IMR-90 (cell line): ENCODE measurements around the gene SNTG2. TPM values are rescaled to one million over a fixed set of nuclear protein-coding genes. Genes with fewer than 3 reads are reported as not detected.

Experiments
- ATAC-seq: fragments of 200-7000 bp; cut with Tn5 transposase; 2 replicates; pipeline ENCODE4 v1.9.1; 2020; ENCODE audit warnings: low read depth, mild to moderate bottlenecking, moderate library complexity
- BruUV-seq: library from RNA; stranded (reverse); fragments of 400-500 nt; replicated peaks from 2 replicates; lab custom pipeline; 2021; lab: Mats Ljungman, UMichigan
- CTCF ChIA-PET: fragments of 300-600 bp; formaldehyde crosslinking; extraction: SDS; loops from one replicate; lab custom pipeline; 2021; ENCODE audit warnings: antibody characterized with exemption; lab: Yijun Ruan, JAX
- POLR2A ChIA-PET: fragments of 300-600 bp; sonication (Branson Sonifier 250); formaldehyde crosslinking; loops from one replicate; lab custom pipeline; 2022; ENCODE audit warnings: antibody characterized with exemption; ENCODE audit not compliant: unreplicated experiment; lab: Charles Lee
- DNase-seq: peaks from one replicate; pipeline ENCODE4 v3.0.0; 2013
- H2AFZ ChIP-seq: replicated peaks from 2 replicates; pipeline ENCODE3; 2013; ENCODE audit warnings: low read length, mild to moderate bottlenecking; ENCODE audit not compliant: poor library complexity
- H2AK5ac ChIP-seq: 2 replicates; pipeline ENCODE4 v1.6.1; 2013; ENCODE audit warnings: low read depth, low read length, inconsistent platforms
- H2AK9ac ChIP-seq: replicated peaks from 2 replicates; pipeline ENCODE3; 2013; ENCODE audit warnings: mild to moderate bottlenecking, low read depth, low read length, moderate library complexity; ENCODE audit not compliant: poor library complexity
- H2BK120ac ChIP-seq: 2 replicates; pipeline ENCODE4 v1.6.1; 2013; ENCODE audit warnings: low read depth, low read length, inconsistent platforms
- H2BK15ac ChIP-seq: 3 replicates; pipeline ENCODE4 v1.6.1; 2013; ENCODE audit warnings: low read depth, low read length, inconsistent platforms
- H2BK20ac ChIP-seq: 2 replicates; pipeline ENCODE4 v1.6.1; 2013; ENCODE audit warnings: low read depth, mild to moderate bottlenecking, inconsistent platforms, low read length, moderate library complexity
- H2BK5ac ChIP-seq: 2 replicates; pipeline ENCODE4 v1.6.1; 2013; ENCODE audit warnings: mild to moderate bottlenecking, low read depth, low read length, inconsistent platforms; ENCODE audit not compliant: poor library complexity, severe bottlenecking
- H3K14ac ChIP-seq: replicated peaks from 2 replicates; pipeline ENCODE4 v1.6.1; 2013; ENCODE audit warnings: low read depth, low read length, inconsistent platforms
- H3K18ac ChIP-seq: 2 replicates; pipeline ENCODE4 v1.6.1; 2013; ENCODE audit warnings: low read depth, low read length, control low read depth
- H3K23ac ChIP-seq: 2 replicates; pipeline ENCODE4 v1.6.1; 2013; ENCODE audit warnings: low read depth, low read length, inconsistent platforms
- H3K27ac ChIP-seq: 2 replicates; pipeline ENCODE4 v1.5.1; 2013; ENCODE audit warnings: mild to moderate bottlenecking, control low read depth, low read length; ENCODE audit not compliant: insufficient read depth
- H3K27me3 ChIP-seq: 2 replicates; pipeline ENCODE4 v1.6.1; 2013; ENCODE audit warnings: low read length; ENCODE audit not compliant: control insufficient read depth, insufficient read depth
- H3K36me3 ChIP-seq: 2 replicates; pipeline ENCODE4 v1.6.1; 2013; ENCODE audit warnings: low read length, mixed read lengths; ENCODE audit not compliant: control insufficient read depth, insufficient read depth
- H3K4ac ChIP-seq: 2 replicates; pipeline ENCODE4 v1.6.1; 2013; ENCODE audit warnings: low read depth, low read length, inconsistent platforms
- H3K4me1 ChIP-seq: 2 replicates; pipeline ENCODE4 v1.6.1; 2013; ENCODE audit warnings: low read length, mixed read lengths; ENCODE audit not compliant: control insufficient read depth, insufficient read depth
- H3K4me2 ChIP-seq: 2 replicates; pipeline ENCODE4 v1.6.1; 2013; ENCODE audit warnings: low read depth, mild to moderate bottlenecking, control low read depth, low read length, moderate library complexity
- H3K4me3 ChIP-seq: 2 replicates; pipeline ENCODE4 v1.5.1; 2013; ENCODE audit warnings: low read depth, mild to moderate bottlenecking, control low read depth, low read length, moderate library complexity; ENCODE audit not compliant: insufficient read depth
- H3K56ac ChIP-seq: 2 replicates; pipeline ENCODE4 v1.6.1; 2013; ENCODE audit warnings: low read length, inconsistent platforms; ENCODE audit not compliant: insufficient read depth; ENCODE audit errors: extremely low read depth
- H3K79me1 ChIP-seq, 2 experiments: 2 replicates each; pipeline ENCODE4 v1.6.1; 2013; ENCODE audit warnings: low read length in 2 of 2, inconsistent platforms in 1 of 2, low read depth in 1 of 2
- H3K9ac ChIP-seq: 2 replicates; pipeline ENCODE4 v1.6.1; 2013; ENCODE audit warnings: low read depth, low read length, control low read depth
- H3K9me1 ChIP-seq: 2 replicates; pipeline ENCODE4 v1.6.1; 2013; ENCODE audit warnings: low read length, inconsistent platforms; ENCODE audit not compliant: insufficient read depth
- H3K9me3 ChIP-seq: 2 replicates; pipeline ENCODE4 v1.6.1; 2013; ENCODE audit warnings: low read length; ENCODE audit not compliant: control insufficient read depth, insufficient read depth
- H4K20me1 ChIP-seq: 2 replicates; pipeline ENCODE4 v1.6.1; 2013; ENCODE audit warnings: low read length, inconsistent platforms; ENCODE audit not compliant: insufficient read depth
- H4K5ac ChIP-seq: 2 replicates; pipeline ENCODE4 v1.6.1; 2013; ENCODE audit warnings: mild to moderate bottlenecking, low read depth, low read length, control low read depth
- H4K8ac ChIP-seq, 2 experiments: 2 replicates each; pipeline ENCODE4 v1.6.1; 2013; ENCODE audit warnings: low read depth in 2 of 2, low read length in 2 of 2, control low read depth in 1 of 2, inconsistent platforms in 1 of 2
- H4K91ac ChIP-seq: 2 replicates; pipeline ENCODE4 v1.6.1; 2013; ENCODE audit warnings: low read depth, low read length, inconsistent platforms; ENCODE audit not compliant: insufficient read depth
- BHLHE40 ChIP-seq: fragments of 150-350 bp; IDR thresholded peaks from 2 replicates; pipeline ENCODE4 v1.6.1; 2016; ENCODE audit warnings: mild to moderate bottlenecking, low read depth, low read length
- CEBPB ChIP-seq: IDR thresholded peaks from 2 replicates; pipeline ENCODE4 v1.6.1; 2012; ENCODE audit warnings: low read depth, low read length, improper control_type of control experiment
- CHD1 ChIP-seq: IDR thresholded peaks from 2 replicates; pipeline ENCODE4 v1.6.1; 2012; ENCODE audit warnings: low read depth, low read length, improper control_type of control experiment
- CTCF ChIP-seq: conservative IDR thresholded peaks from 2 replicates; pipeline ENCODE4 v1.5.1; 2012; ENCODE audit warnings: mild to moderate bottlenecking, low read depth, low read length, improper control_type of control experiment
- ELK1 ChIP-seq: fragments of 150-350 bp; IDR thresholded peaks from 2 replicates; pipeline ENCODE4 v1.6.1; 2016; ENCODE audit warnings: low read depth, mild to moderate bottlenecking, low read length, moderate library complexity, borderline replicate concordance
- FOS ChIP-seq: fragments of 150-350 bp; IDR thresholded peaks from 2 replicates; pipeline ENCODE4 v1.6.1; 2016; ENCODE audit warnings: low read depth, low read length
- MAFK ChIP-seq: IDR thresholded peaks from 2 replicates; pipeline ENCODE4 v1.6.1; 2012; ENCODE audit warnings: low read depth, low read length, improper control_type of control experiment
- MAZ ChIP-seq: IDR thresholded peaks from 2 replicates; pipeline ENCODE4 v1.6.1; 2012; ENCODE audit warnings: low read depth, mild to moderate bottlenecking, low read length, improper control_type of control experiment, moderate library complexity, borderline replicate concordance
- MXI1 ChIP-seq: IDR thresholded peaks from 2 replicates; pipeline ENCODE4 v1.6.1; 2012; ENCODE audit warnings: low read depth, mild to moderate bottlenecking, low read length, moderate library complexity, borderline replicate concordance
- NFE2L2 ChIP-seq: fragments of 150-350 bp; IDR thresholded peaks from 2 replicates; pipeline ENCODE4 v1.6.1; 2016; ENCODE audit warnings: low read depth, mild to moderate bottlenecking, low read length
- POLR2A ChIP-seq: IDR thresholded peaks from 2 replicates; pipeline ENCODE4 v1.6.1; 2012; ENCODE audit warnings: mild to moderate bottlenecking, low read depth, low read length
- RAD21 ChIP-seq: IDR thresholded peaks from 2 replicates; pipeline ENCODE4 v1.6.1; 2012; ENCODE audit warnings: low read length, improper control_type of control experiment
- RCOR1 ChIP-seq: IDR thresholded peaks from 2 replicates; pipeline ENCODE4 v1.6.1; 2012; ENCODE audit warnings: mild to moderate bottlenecking, low read length, improper control_type of control experiment; ENCODE audit not compliant: insufficient replicate concordance
- RFX5 ChIP-seq: IDR thresholded peaks from 2 replicates; pipeline ENCODE4 v1.8.0; 2012; ENCODE audit warnings: low read depth, mild to moderate bottlenecking, low read length, moderate library complexity
- SMC3 ChIP-seq: fragments of 150-350 bp; IDR thresholded peaks from 2 replicates; pipeline ENCODE4 v1.6.1; 2016; ENCODE audit warnings: low read depth, mild to moderate bottlenecking, antibody characterized with exemption, low read length, moderate library complexity
- USF2 ChIP-seq: fragments of 150-350 bp; IDR thresholded peaks from 2 replicates; pipeline ENCODE4 v1.6.1; 2017; ENCODE audit warnings: mild to moderate bottlenecking, antibody characterized with exemption, low read length, low read depth
- WGBS, 2 experiments: methylation state at CpG; one replicate each; pipeline versions ENCODE4 v1.1.5 to v1.1.7; 2013; ENCODE audit warnings: missing lambda C conversion rate in 2 of 2; ENCODE audit not compliant: insufficient read length in 1 of 2; ENCODE audit errors: extremely low coverage in 2 of 2; 5-methylcytosine and 5-hydroxymethylcytosine counted together
- dilution Hi-C: fragments of 300-500 bp; cut with HindIII; formaldehyde crosslinking; loops from one replicate; pipeline ENCODE4 v1.14.3; 2018; ENCODE audit warnings: low sequenced_read_pairs; ENCODE audit not compliant: unreplicated experiment
- in situ Hi-C: fragments of 300-500 bp; cut with MboI; formaldehyde crosslinking; loops from 3 replicates; pipeline ENCODE4 v1.14.3; 2019; ENCODE audit warnings: low sequenced_read_pairs, inconsistent platforms, mixed read lengths
- intact Hi-C: fragments of 100-400 bp; cut with micrococcal nuclease; formaldehyde crosslinking; loops from 2 replicates; pipeline ENCODE4 v1.10.0; 2022
- polyA plus RNA-seq, 3 experiments: library from polyadenylated mRNA; depleted of rRNA; stranded (reverse); fragments of >200 nt; gene quantifications; 2 replicates each; pipeline ENCODE4 v1.2.3, GENCODE V29; 2012; ENCODE audit warnings: low replicate concordance in 1 of 3
- total RNA-seq: library from RNA; depleted of rRNA; stranded (reverse); fragments of >200 nt; gene quantifications from 2 replicates; pipeline ENCODE4 v1.2.3, GENCODE V29; 2012

The SNTG2 gene
- total and polyA plus RNA-seq, 2 of the 4 experiments (the other 2 are of a cell fraction): under 0.01 to 0.17 TPM

GRCh38 chr2:1237783-1238182 lies 287.1 kb downstream of the SNTG2 start:
- no peak overlapping the region for H2AFZ ChIP-seq
- H3K27me3 ChIP-seq: no peaks in the 10 kb centered on the region
- in situ Hi-C loops: no loop called here
- 70% methylated on average over 2 of the region's 18 CpGs; no CpG with 5 or more reads in 1 of the 2 experiments for WGBS, 2 experiments
- no peak overlapping the region for H3K4ac ChIP-seq
- H2BK5ac ChIP-seq: no peak overlapping the region
- H2BK15ac ChIP-seq: no peak overlapping the region
- BruUV-seq: no TSS peak
- H2AK9ac ChIP-seq: no peak overlapping the region
- H3K9me1 ChIP-seq: no peaks in the 10 kb centered on the region
- no peaks in the 10 kb centered on the region for H3K36me3 ChIP-seq
- no peak overlapping the region for H3K18ac ChIP-seq
- no peak overlapping the region for H2BK120ac ChIP-seq
- H4K5ac ChIP-seq: no peak overlapping the region
- H3K14ac ChIP-seq: no peak overlapping the region
- H3K79me1 ChIP-seq: no peaks in the 10 kb centered on the region
- DNase-seq (no peak), ATAC-seq (no peak)
- H3K27ac ChIP-seq: no peak overlapping the region
- H3K23ac ChIP-seq: no peak overlapping the region
- no peak overlapping the region for H4K91ac ChIP-seq
- H3K9ac ChIP-seq: no peak overlapping the region
- H2AK5ac ChIP-seq: no peak overlapping the region
- no peak overlapping the region for H3K4me3 ChIP-seq
- H4K8ac ChIP-seq: no peak overlapping the region
- CTCF ChIA-PET: no interaction called here
- dilution Hi-C loops: no loop called here
- POLR2A ChIA-PET: no interaction called here
- H3K4me2 ChIP-seq: no peak overlapping the region
- intact Hi-C loops: no loop called here
- H2BK20ac ChIP-seq: no peak overlapping the region
- H3K56ac ChIP-seq: no peak overlapping the region
- TF ChIP-seq RFX5 (no peak), ELK1 (no peak), USF2 (no peak), POLR2A (no peak), FOS (no peak), MXI1 (no peak), NFE2L2 (no peak), CTCF (no peak), RAD21 (no peak), MAFK (no peak), CHD1 (no peak), CEBPB (no peak), SMC3 (no peak), MAZ (no peak), BHLHE40 (no peak), RCOR1 (no peak)
- no peaks in the 10 kb centered on the region for H3K4me1 ChIP-seq
- H4K20me1 ChIP-seq: no peaks in the 10 kb centered on the region
- H3K9me3 ChIP-seq: peaks cover 19% of the 10 kb centered on the region
